HEK293 (cell line): ENCODE measurements around the gene GTPBP3.

Experiments used
- CTCF ChIP-seq: fragments of 450-650 bp; formaldehyde crosslinking; IDR thresholded peaks from 2 replicates; pipeline ENCODE4 v1.5.1; 2016; ENCODE audit warnings: missing biosample characterization, missing genetic modification characterization
- HOXD13 ChIP-seq: sonication (generic); formaldehyde crosslinking; IDR thresholded peaks from 2 replicates; pipeline ENCODE4 v1.8.0; 2022; ENCODE audit warnings: missing genetic modification reagents, borderline replicate concordance
- KLF7 ChIP-seq: fragments of 450-650 bp; formaldehyde crosslinking; IDR thresholded peaks from 2 replicates; pipeline ENCODE4 v1.5.1; 2016; ENCODE audit warnings: missing biosample characterization, missing genetic modification characterization, borderline replicate concordance
- OSR2 ChIP-seq: fragments of 450-650 bp; formaldehyde crosslinking; IDR thresholded peaks from 2 replicates; pipeline ENCODE4 v1.5.1; 2016; ENCODE audit warnings: missing biosample characterization, missing genetic modification characterization
- PRDM1 ChIP-seq: fragments of 450-650 bp; formaldehyde crosslinking; IDR thresholded peaks from 2 replicates; pipeline ENCODE4; 2016; ENCODE audit warnings: missing biosample characterization, missing genetic modification characterization
- ZBTB20 ChIP-seq: fragments of 450-650 bp; formaldehyde crosslinking; IDR thresholded peaks from 2 replicates; pipeline ENCODE4 v1.5.1; 2016; ENCODE audit warnings: missing biosample characterization, missing genetic modification characterization
- ZBTB44 ChIP-seq: fragments of 450-650 bp; IDR thresholded peaks from 2 replicates; pipeline ENCODE4 v1.5.1; 2018; ENCODE audit warnings: missing biosample characterization, mild to moderate bottlenecking, missing genetic modification characterization
- ZNF121 ChIP-seq: fragments of 450-650 bp; formaldehyde crosslinking; IDR thresholded peaks from 2 replicates; pipeline ENCODE4 v1.5.1; 2016; ENCODE audit warnings: missing biosample characterization, missing genetic modification characterization
- ZNF280C ChIP-seq: fragments of 450-650 bp; formaldehyde crosslinking; IDR thresholded peaks from 2 replicates; pipeline ENCODE4 v1.5.1; 2016; ENCODE audit warnings: missing biosample characterization, missing genetic modification characterization
- ZNF280D ChIP-seq: fragments of 450-650 bp; formaldehyde crosslinking; IDR thresholded peaks from 2 replicates; pipeline ENCODE4 v1.5.1; 2016; ENCODE audit warnings: missing biosample characterization, missing genetic modification characterization
- ZNF292 ChIP-seq: fragments of 450-650 bp; formaldehyde crosslinking; IDR thresholded peaks from 2 replicates; pipeline ENCODE4 v1.5.1; 2016; ENCODE audit warnings: low read depth, missing biosample characterization, missing genetic modification characterization, borderline replicate concordance
- ZNF510 ChIP-seq: fragments of 450-650 bp; formaldehyde crosslinking; IDR thresholded peaks from 2 replicates; pipeline ENCODE4 v1.5.1; 2018; ENCODE audit warnings: mild to moderate bottlenecking, missing genetic modification characterization, missing biosample characterization; ENCODE audit not compliant: insufficient replicate concordance
- ZNF530 ChIP-seq: fragments of 450-650 bp; formaldehyde crosslinking; IDR thresholded peaks from 2 replicates; pipeline ENCODE4 v1.5.1; 2016; ENCODE audit warnings: low read depth, missing biosample characterization, missing genetic modification characterization
- ZNF596 ChIP-seq: fragments of 450-650 bp; IDR thresholded peaks from 2 replicates; pipeline ENCODE4 v1.5.0; 2018; ENCODE audit warnings: missing biosample characterization, mild to moderate bottlenecking, missing genetic modification characterization, moderate library complexity
- ZNF610 ChIP-seq: fragments of 450-650 bp; formaldehyde crosslinking; IDR thresholded peaks from 2 replicates; pipeline ENCODE4 v1.5.1; 2016; ENCODE audit warnings: missing biosample characterization, missing genetic modification characterization, borderline replicate concordance
- ZNF645 ChIP-seq: fragments of 450-650 bp; formaldehyde crosslinking; IDR thresholded peaks from 2 replicates; pipeline ENCODE4; 2016; ENCODE audit warnings: missing biosample characterization, missing genetic modification characterization
- ZNF670 ChIP-seq: fragments of 450-650 bp; formaldehyde crosslinking; IDR thresholded peaks from 2 replicates; pipeline ENCODE4 v1.5.1; 2016; ENCODE audit warnings: missing biosample characterization, missing genetic modification characterization, low read depth

Gene GTPBP3

GRCh38 chr19:17334414-17335409 lies 2.6 kb upstream of the GTPBP3 start, which contains the start of gene ANO8 (continued):
- peak; percentile 94 for TF ChIP-seq ZNF596 (tag by site-specific recombination)
- no peak; the same call in 1 of the 2 replicates for TF ChIP-seq CTCF (tag by site-specific recombination)
- TF ChIP-seq ZNF645 (tag by site-specific recombination): no peak
- TF ChIP-seq ZNF510 (tag by site-specific recombination): no peak
- no peak for TF ChIP-seq ZNF292 (tag by site-specific recombination)
- no peak for TF ChIP-seq ZNF280C (tag by site-specific recombination)
- TF ChIP-seq OSR2: peak; percentile 48; the same call in 1 of the 2 replicates
- TF ChIP-seq ZBTB20: peak; percentile 76
- peak; percentile 48; the same call in 1 of the 2 replicates for TF ChIP-seq ZNF121 (tag by site-specific recombination)
- 0 out of 2 replicates have a peak, but pooled peaks have one; percentile 15 for TF ChIP-seq ZNF280D (tag by site-specific recombination)
- peak; percentile 90 for TF ChIP-seq ZNF610
- no peak for TF ChIP-seq PRDM1 (tag by site-specific recombination)
- TF ChIP-seq ZBTB44 (tag by site-specific recombination): peak; percentile 90
- peak; percentile 100 for TF ChIP-seq KLF7 (tag by site-specific recombination)
- TF ChIP-seq ZNF670 (tag by site-specific recombination): no peak
- no peak for TF ChIP-seq HOXD13 (CRISPR knock-in tag)
- TF ChIP-seq ZNF530 (tag by site-specific recombination): no peak
